NCI-H1105 (cell line): ENCODE data around the gene STX19.
"Not testable (repeated sequence)": the region's sequence is repeated elsewhere in the genome, so short reads cannot be mapped to it uniquely, and the experiment has no call there.

Experiments used
- DNase-seq: peaks from one replicate; lab custom pipeline; 2025; lab: John Stamatoyannopoulos, UW

The STX19 gene

GRCh38 chr3:94028093-94028837 lies at the start of gene STX19:
Gene STX19, minus strand, starts transcription at chr3:94028597. Its CDS starts 13,328 bp downstream, at chr3:94015269.
- peak; percentile 14 for DNase-seq

GRCh38 chr3:94076055-94076454 lies 47.7 kb upstream of the STX19 start:
- DNase-seq = no peak

- DNase-seq = no peak
These were observed 43.4 kb upstream of the STX19 start for GRCh38 chr3:94071713-94072284.

- no peak for DNase-seq
These were observed 42.0 kb upstream of the STX19 start for GRCh38 chr3:94070341-94070911.

GRCh38 chr3:94069194-94069813 lies 40.9 kb upstream of the STX19 start:
- peak; percentile 3 for DNase-seq

GRCh38 chr3:94066506-94067500 lies 38.4 kb upstream of the STX19 start:
- no peak for DNase-seq

GRCh38 chr3:94065819-94066480 lies 37.6 kb upstream of the STX19 start:
- DNase-seq = no peak

GRCh38 chr3:94065122-94065521 lies 36.7 kb upstream of the STX19 start:
- no peak for DNase-seq

- no peak for DNase-seq
These were observed 36.0 kb upstream of the STX19 start for GRCh38 chr3:94064243-94064860.

- no peak for DNase-seq
These were observed 35.2 kb upstream of the STX19 start for GRCh38 chr3:94063496-94064119.

GRCh38 chr3:94062513-94063404 lies 34.4 kb upstream of the STX19 start, which contains the start of the genes DHFR2 and NSUN3:
Gene DHFR2, minus strand, starts transcription at chr3:94062916. Its CDS starts 1,405 bp downstream, at chr3:94061511.
Gene NSUN3, plus strand, starts transcription at chr3:94063061. Its CDS starts 66 bp downstream, at chr3:94063127.
- DNase-seq = peak; percentile 92

- DNase-seq = no peak
These were observed 32.9 kb upstream of the STX19 start for GRCh38 chr3:94061297-94061696.

- DNase-seq = no peak
These were observed 22.1 kb upstream of the STX19 start for GRCh38 chr3:94050546-94050945.

GRCh38 chr3:94049267-94049666 lies 20.9 kb upstream of the STX19 start:
- no peak for DNase-seq

GRCh38 chr3:94046533-94046932 lies 18.1 kb upstream of the STX19 start:
- DNase-seq = no peak

- not testable (repeated sequence) for DNase-seq
These were observed 15.9 kb upstream of the STX19 start for GRCh38 chr3:94044100-94044936.

- DNase-seq = no peak
These were observed 14.9 kb upstream of the STX19 start for GRCh38 chr3:94043285-94043684.

GRCh38 chr3:94036909-94037507 lies 8.6 kb upstream of the STX19 start:
- DNase-seq = no peak
